Upper lobe of left lung (tissue), 4 donors: ENCODE measurements around the gene MIA2.

Experiments used
- CTCF ChIP-seq, 6 experiments: fragments of 450-650 bp in 4 of 6; fragments of 200-600 bp in 2 of 6; sonication (generic) in 2 of 6; IDR thresholded peaks; one replicate each; pipeline ENCODE4 v1.5.1; 2016 to 2019; ENCODE audit warnings: antibody characterized with exemption in 6 of 6
- EP300 ChIP-seq, 4 donors: sonication (generic); formaldehyde crosslinking; IDR thresholded peaks; one replicate each; pipeline ENCODE4 v1.5.1; 2017; ENCODE audit warnings: antibody characterized with exemption in 4 of 4, control low read depth in 2 of 4
- POLR2A ChIP-seq, 4 donors: fragments of 450-650 bp; IDR thresholded peaks; one replicate each; pipeline ENCODE4 v1.5.1; 2016 to 2017; ENCODE audit warnings: antibody characterized with exemption in 4 of 4, mild to moderate bottlenecking in 2 of 4
- POLR2AphosphoS5 ChIP-seq, 2 donors: sonication (generic); formaldehyde crosslinking; IDR thresholded peaks; one replicate each; pipeline ENCODE4 v1.5.1; 2017; ENCODE audit warnings: antibody characterized with exemption in 2 of 2

GRCh38 chr14:39416072-39416471, 182.4 kb downstream of the MIA2 start:
- TF ChIP-seq CTCF (IDR thresholded peaks at IDR 0.05), result no peak
- TF ChIP-seq POLR2A (IDR thresholded peaks at IDR 0.05), result no peak
- TF ChIP-seq EP300 (IDR thresholded peaks at IDR 0.05), result no peak
- TF ChIP-seq POLR2AphosphoS5 (IDR thresholded peaks at IDR 0.05), result no peak
